Left colon (tissue), 2 donors: Measurements from ENCODE around the gene PLCB2. TPM values are rescaled to one million over a fixed set of nuclear protein-coding genes. Genes with fewer than 3 reads are reported as not detected.

Experiments used
- total RNA-seq, 2 donors: library from RNA; stranded (reverse); fragmentation: NEBNext Ultra II Directional; extraction: Animal tissue kit (Norgen Biotek cat#: 25700); gene quantifications; one replicate each; pipeline ENCODE4 v1.2.1, GENCODE V29; 2021
- donor health status: DM: no; HTN: no; CAD: no.
- donor health status: DM: yes; HTN: yes; CAD: no.

PLCB2 gene
- total RNA-seq, 2 donors from 2014 or later: 6.0 to 11.2 TPM

Other genes starting within 250 kb of the PLCB2 start
- 10 to 100 TPM in 1 of 2 donors, 1 to 10 TPM in 1; 7.0 to 25.4 TPM for gene BMF, start 199.1 kb downstream of the PLCB2 start, total RNA-seq
- 10 to 100 TPM in 1 of 2 donors, 1 to 10 TPM in 1; 2.9 to 10.4 TPM for gene BUB1B, start 146.9 kb downstream of the PLCB2 start, total RNA-seq
- gene PAK6, start 68.9 kb downstream of the PLCB2 start, total RNA-seq: 1 to 10 TPM; 2.5 to 3.2 TPM
- gene ANKRD63, start 24.9 kb downstream of the PLCB2 start, total RNA-seq: not detected
- 10 to 100 TPM; 18.1 to 26.9 TPM for gene INAFM2, start 15.8 kb upstream of the PLCB2 start, total RNA-seq
- 10 to 100 TPM; 28.1 to 43.5 TPM for gene CCDC9B, start 33.0 kb upstream of the PLCB2 start, total RNA-seq
- gene PHGR1, start 43.1 kb upstream of the PLCB2 start, total RNA-seq: 1,000 to 10,000 TPM; 3,013 to 3,634 TPM
- 10 to 100 TPM in 1 of 2 donors, 1 to 10 TPM in 1; 8.3 to 13.7 TPM for gene DISP2, start 50.3 kb upstream of the PLCB2 start, total RNA-seq
- 10 to 100 TPM in 1 of 2 donors, 1 to 10 TPM in 1; 6.7 to 10.8 TPM for gene KNSTRN, start 74.8 kb upstream of the PLCB2 start, total RNA-seq
- 10 to 100 TPM; 68.8 to 71.5 TPM for gene IVD, start 97.9 kb upstream of the PLCB2 start, total RNA-seq
- gene BAHD1, start 133.0 kb upstream of the PLCB2 start, total RNA-seq: 10 to 100 TPM; 20.9 to 27.2 TPM
- 1 to 10 TPM; 2.5 to 5.1 TPM for gene CHST14, start 163.0 kb upstream of the PLCB2 start, total RNA-seq